Lower lobe of right lung (tissue), 2 donors: ENCODE measurements around the gene PLEKHA3. TPM values are rescaled to one million over a fixed set of nuclear protein-coding genes. Genes with fewer than 3 reads are reported as not detected.

Experiments
- ATAC-seq, 2 donors: fragments of 200-7000 bp; cut with Tn5 transposase; one replicate each; pipeline ENCODE4 v1.9.1; 2020 to 2022; ENCODE audit warnings: mild to moderate bottlenecking in 2 of 2, moderate library complexity in 2 of 2
- DNase-seq: peaks from one replicate; pipeline ENCODE4 v3.0.0-alpha.2; 2020
- H3K27ac ChIP-seq: fragments of 200-600 bp; one replicate; pipeline ENCODE4 v1.8.0; 2022
- H3K27me3 ChIP-seq: fragments of 200-600 bp; one replicate; pipeline ENCODE4 v1.8.0; 2022; ENCODE audit warnings: low read depth
- H3K36me3 ChIP-seq: fragments of 200-600 bp; one replicate; pipeline ENCODE4 v1.8.0; 2022; ENCODE audit warnings: mild to moderate bottlenecking
- H3K4me1 ChIP-seq: fragments of 200-600 bp; one replicate; pipeline ENCODE4 v1.8.0; 2022
- H3K4me3 ChIP-seq: fragments of 200-600 bp; one replicate; pipeline ENCODE4 v1.8.0; 2022; ENCODE audit warnings: mild to moderate bottlenecking
- H3K9me3 ChIP-seq: fragments of 200-600 bp; one replicate; pipeline ENCODE4 v1.8.0; 2022
- intact Hi-C: fragments of 100-400 bp; cut with DNase I; formaldehyde crosslinking; loops from one replicate; pipeline ENCODE4 v1.11.0; 2022
- long read RNA-seq: library from polyadenylated mRNA; unstranded; transcript quantifications from one replicate; pipeline ENCODE4 v2.0.0, GENCODE V29; 2021
- total RNA-seq: library from RNA; stranded (reverse); fragmentation: NEBNext Ultra II Directional; extraction: Animal tissue kit (Norgen Biotek cat#: 25700); gene quantifications from one replicate; pipeline ENCODE4 v1.2.1, GENCODE V29; 2021
- TF ChIP-seq, protein P1 (sequence below): fragments of 200-600 bp; IDR thresholded peaks from one replicate; pipeline ENCODE4 v1.8.0; 2022; ENCODE audit warnings: antibody characterized with exemption, mild to moderate bottlenecking
- donor health status: DM: no; HTN: yes; CAD: no; lungs with severe emphysema.

The PLEKHA3 gene
- total RNA-seq = 35.1 TPM
- long read RNA-seq, full-length matches to known transcripts = 27 of 43 reads
- long read RNA-seq, partial matches to known transcripts = 6 of 43 reads
- long read RNA-seq, other reads (novel, unspliced or antisense) = 10 of 43 reads

DNA sequence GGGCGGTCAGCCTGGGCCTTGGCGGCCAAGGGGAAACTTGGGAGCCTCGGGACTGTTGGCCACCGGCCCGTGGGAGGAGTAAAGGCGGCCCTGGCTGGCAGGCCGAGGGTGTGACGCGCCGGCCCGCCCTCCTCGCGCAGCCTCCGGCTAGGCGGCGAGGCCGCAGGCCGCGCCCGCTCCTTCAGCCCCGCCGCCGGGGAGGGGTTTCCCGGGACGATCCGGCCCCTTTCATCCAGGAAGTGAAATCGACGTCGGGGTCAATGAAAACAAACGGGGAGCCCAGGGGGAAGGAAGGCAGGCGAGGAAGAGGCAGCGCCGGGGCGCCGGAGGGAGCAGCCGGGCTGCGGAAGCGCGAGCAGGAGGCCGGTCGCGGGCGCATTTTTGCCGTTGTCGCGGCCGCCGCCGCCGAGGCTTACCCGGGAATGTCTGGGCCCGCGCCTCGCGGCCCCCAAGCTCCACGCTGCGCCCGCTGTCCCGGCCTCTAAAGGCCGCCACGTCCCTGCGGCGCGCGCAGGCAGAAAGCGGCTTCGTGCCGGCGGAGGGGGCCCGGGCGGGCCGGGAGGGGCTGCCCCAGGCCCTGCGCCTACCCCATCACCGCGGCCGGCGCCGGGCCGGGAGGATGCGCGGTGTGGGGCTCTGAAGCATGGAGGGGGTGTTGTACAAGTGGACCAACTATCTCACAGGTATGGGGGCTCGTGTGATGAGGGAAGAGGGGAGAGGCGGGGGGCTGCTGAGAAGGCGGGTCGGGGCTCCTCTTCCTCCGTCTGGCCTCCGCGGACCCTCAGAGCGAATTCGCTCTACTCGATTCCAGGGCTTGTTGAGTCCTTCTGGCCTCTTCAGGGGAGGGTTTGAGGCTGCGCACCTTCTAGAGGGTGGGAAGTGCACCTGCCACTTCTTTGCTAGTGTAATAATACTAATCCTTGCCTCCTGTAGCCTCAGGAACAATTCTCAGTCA is at the start of gene PLEKHA3:
PLEKHA3 (plus strand) TSS at position 231 of the 955 bp plus-strand sequence; CDS start at position 644, 413 bp downstream.
- no peaks in the 10 kb centered on the region for H3K36me3 ChIP-seq
- no peaks in the 10 kb centered on the region for H3K27me3 ChIP-seq
- DNase-seq (peak; percentile 98), ATAC-seq (peak; percentile 95 to 97)
- TF ChIP-seq, protein P1, sequence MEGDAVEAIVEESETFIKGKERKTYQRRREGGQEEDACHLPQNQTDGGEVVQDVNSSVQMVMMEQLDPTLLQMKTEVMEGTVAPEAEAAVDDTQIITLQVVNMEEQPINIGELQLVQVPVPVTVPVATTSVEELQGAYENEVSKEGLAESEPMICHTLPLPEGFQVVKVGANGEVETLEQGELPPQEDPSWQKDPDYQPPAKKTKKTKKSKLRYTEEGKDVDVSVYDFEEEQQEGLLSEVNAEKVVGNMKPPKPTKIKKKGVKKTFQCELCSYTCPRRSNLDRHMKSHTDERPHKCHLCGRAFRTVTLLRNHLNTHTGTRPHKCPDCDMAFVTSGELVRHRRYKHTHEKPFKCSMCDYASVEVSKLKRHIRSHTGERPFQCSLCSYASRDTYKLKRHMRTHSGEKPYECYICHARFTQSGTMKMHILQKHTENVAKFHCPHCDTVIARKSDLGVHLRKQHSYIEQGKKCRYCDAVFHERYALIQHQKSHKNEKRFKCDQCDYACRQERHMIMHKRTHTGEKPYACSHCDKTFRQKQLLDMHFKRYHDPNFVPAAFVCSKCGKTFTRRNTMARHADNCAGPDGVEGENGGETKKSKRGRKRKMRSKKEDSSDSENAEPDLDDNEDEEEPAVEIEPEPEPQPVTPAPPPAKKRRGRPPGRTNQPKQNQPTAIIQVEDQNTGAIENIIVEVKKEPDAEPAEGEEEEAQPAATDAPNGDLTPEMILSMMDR = no peak
- H3K9me3 ChIP-seq = no peaks in the 10 kb centered on the region
- intact Hi-C loops = no loop called here
- peak within 1 kb of the TSS; percentile 71 for H3K4me3 ChIP-seq
- peak within 1 kb of the TSS; percentile 96 for H3K27ac ChIP-seq
- H3K4me1 ChIP-seq = peaks cover 54% of the 10 kb centered on the region

- ATAC-seq = no peak
- no peak for DNase-seq
- Histone ChIP-seq H3K27me3 (no peaks in the 10 kb centered on the region), H3K4me1 (no peaks in the 10 kb centered on the region), H3K9me3 (no peaks in the 10 kb centered on the region), H3K4me3 (no peak overlapping the region), H3K27ac (no peak overlapping the region), H3K36me3 (peaks cover 100% of the 10 kb centered on the region)
- intact Hi-C loops = no loop called here
- TF ChIP-seq, protein P1 = no peak
These were observed 43.6 kb upstream of the PLEKHA3 start for GRCh38 chr2:178436662-178437061.

- Histone ChIP-seq H3K36me3 (peaks cover 100% of the 10 kb centered on the region), H3K27ac (no peak overlapping the region), H3K27me3 (no peaks in the 10 kb centered on the region), H3K4me3 (no peak overlapping the region), H3K4me1 (no peaks in the 10 kb centered on the region), H3K9me3 (no peaks in the 10 kb centered on the region)
- TF ChIP-seq, protein P1 = no peak
- ATAC-seq (no peak), DNase-seq (no peak)
- intact Hi-C loops = no loop called here
These were observed 38.8 kb upstream of the PLEKHA3 start for GRCh38 chr2:178441426-178441825.

DNA sequence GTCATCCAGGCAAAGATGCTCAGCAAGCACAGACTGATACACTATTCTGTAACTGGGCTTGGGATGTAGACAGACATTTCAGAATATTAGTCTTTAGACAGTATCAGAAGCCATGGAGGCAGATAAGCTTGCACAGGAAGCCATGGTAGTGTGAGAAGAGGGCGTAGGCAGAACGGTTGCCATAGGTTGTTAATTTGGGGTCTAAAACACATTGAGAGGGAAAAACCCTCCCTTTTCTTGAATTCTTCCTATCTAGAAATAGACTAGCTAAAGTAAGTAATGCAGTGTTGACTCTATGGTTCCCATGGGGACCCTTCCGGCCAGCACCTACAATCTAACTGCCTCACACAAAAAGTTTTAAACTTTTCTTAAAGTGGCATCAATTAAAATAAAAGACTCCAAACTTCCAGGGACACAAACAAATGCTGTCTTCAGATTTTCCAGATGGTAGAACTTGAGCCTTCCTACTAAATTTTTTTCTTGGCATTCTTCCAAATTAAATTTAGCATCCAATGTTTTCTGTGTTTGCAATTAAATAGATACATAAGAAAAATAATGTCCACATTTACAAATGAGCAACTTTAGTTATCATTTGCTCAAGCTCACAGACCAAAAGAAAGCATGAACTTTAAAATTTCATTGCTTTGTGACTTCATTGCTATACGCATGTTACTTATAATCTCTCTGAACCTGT is 31.1 kb upstream of the PLEKHA3 start:
- peaks cover 44% of the 10 kb centered on the region for H3K36me3 ChIP-seq
- H3K9me3 ChIP-seq = no peaks in the 10 kb centered on the region
- no peaks in the 10 kb centered on the region for H3K27me3 ChIP-seq
- DNase-seq (no peak), ATAC-seq (no peak)
- intact Hi-C loops = no loop called here
- H3K4me3 ChIP-seq = peak overlapping the region; percentile 77
- peaks cover 24% of the 10 kb centered on the region for H3K4me1 ChIP-seq
- TF ChIP-seq, protein P1 = no peak
- peak overlapping the region; percentile 97 for H3K27ac ChIP-seq

DNA sequence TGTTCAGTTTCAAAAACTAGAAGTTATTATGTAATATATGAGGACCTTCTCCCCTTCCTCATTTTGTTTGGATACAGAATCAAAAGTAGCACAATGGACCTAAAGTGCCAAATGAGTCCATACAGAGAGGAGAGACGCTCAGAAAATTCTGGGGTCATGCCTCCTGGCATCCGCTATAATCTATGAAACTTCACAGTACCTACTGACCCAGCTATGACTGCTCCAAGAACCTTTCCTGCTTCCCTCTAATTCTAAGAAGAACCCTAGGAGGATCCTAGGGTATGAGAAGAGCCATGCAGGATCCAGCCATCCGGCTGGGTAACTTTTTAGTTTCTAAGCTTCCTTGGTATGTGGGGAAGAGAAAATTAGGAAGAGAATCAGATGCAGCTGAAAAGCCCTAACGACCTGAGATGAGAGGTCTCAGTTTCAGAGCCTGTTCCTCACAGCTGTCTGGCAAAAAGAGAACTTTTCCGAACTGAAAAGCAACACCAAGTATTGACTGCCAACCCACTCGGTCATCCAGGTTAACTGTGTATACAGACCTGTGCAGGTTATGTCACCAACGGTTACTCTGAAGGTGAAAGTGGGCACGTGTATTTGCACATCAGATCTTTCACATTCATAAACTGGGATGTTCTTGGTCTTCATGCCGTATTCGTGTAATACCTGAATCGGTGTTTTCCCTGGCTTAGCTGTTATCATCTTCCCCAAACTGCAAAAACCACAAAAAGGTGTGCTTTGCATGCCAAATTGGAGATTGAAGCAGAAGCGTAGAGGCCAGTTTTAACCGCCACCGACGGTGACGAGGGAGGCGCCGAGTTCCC is 30.3 kb upstream of the PLEKHA3 start:
- Histone ChIP-seq H3K27me3 (no peaks in the 10 kb centered on the region), H3K36me3 (peaks cover 36% of the 10 kb centered on the region), H3K9me3 (no peaks in the 10 kb centered on the region), H3K27ac (peak overlapping the region; percentile 97), H3K4me1 (peaks cover 24% of the 10 kb centered on the region), H3K4me3 (peak overlapping the region; percentile 77)
- TF ChIP-seq, protein P1 = no peak
- intact Hi-C loops = no loop called here
- ATAC-seq (no peak), DNase-seq (no peak)
